SK-N-SH treated with all-trans-retinoic acid at 6 μM for 48 hours (cell line): ENCODE data around the gene NNAT.

ENCODE experiments used
- ATAC-seq: fragments of 200-7000 bp; cut with Tn5 transposase; 3 replicates; pipeline ENCODE4 v1.9.1; 2020; ENCODE audit warnings: mild to moderate bottlenecking, moderate library complexity
- ARNTL ChIP-seq: fragments of 450-650 bp; formaldehyde crosslinking; IDR thresholded peaks from 2 replicates; pipeline ENCODE4 v1.5.0; 2020; ENCODE audit warnings: low read depth, mild to moderate bottlenecking, moderate library complexity, borderline replicate concordance
- BACH2 ChIP-seq: fragments of 250-450 bp; sonication (Bioruptor Pico); IDR thresholded peaks from 2 replicates; pipeline ENCODE4 v1.9.0; 2021; ENCODE audit warnings: mild to moderate bottlenecking, borderline replicate concordance
- CSDC2 ChIP-seq: fragments of 250-450 bp; sonication (Bioruptor Pico); IDR thresholded peaks from 2 replicates; pipeline ENCODE4 v1.5.0; 2020; ENCODE audit warnings: mild to moderate bottlenecking, moderate library complexity
- CSRNP3 ChIP-seq: fragments of 250-450 bp; sonication (Bioruptor Pico); IDR thresholded peaks from 2 replicates; pipeline ENCODE4 v1.5.1; 2021; ENCODE audit warnings: mild to moderate bottlenecking, moderate library complexity
- ESRRG ChIP-seq: fragments of 250-450 bp; sonication (Bioruptor Pico); IDR thresholded peaks from 2 replicates; pipeline ENCODE4 v1.6.1; 2021; ENCODE audit warnings: mild to moderate bottlenecking
- GLIS3 ChIP-seq: fragments of 250-450 bp; sonication (Bioruptor Pico); IDR thresholded peaks from 2 replicates; pipeline ENCODE4 v1.5.0; 2020; ENCODE audit warnings: mild to moderate bottlenecking, moderate library complexity
- ISL1 ChIP-seq: fragments of 250-450 bp; sonication (Bioruptor Pico); IDR thresholded peaks from 2 replicates; pipeline ENCODE4 v2.1.2; 2022; ENCODE audit warnings: mild to moderate bottlenecking, moderate library complexity
- OSR1 ChIP-seq: fragments of 250-450 bp; sonication (Bioruptor Pico); IDR thresholded peaks from 2 replicates; pipeline ENCODE4 v1.8.0; 2022; ENCODE audit warnings: moderate library complexity, mild to moderate bottlenecking, inconsistent platforms
- PPARA ChIP-seq: fragments of 250-450 bp; sonication (Bioruptor Pico); IDR thresholded peaks from 2 replicates; pipeline ENCODE4 v1.5.0; 2020; ENCODE audit warnings: mild to moderate bottlenecking, borderline replicate concordance
- SNAI2 ChIP-seq: fragments of 250-450 bp; sonication (Bioruptor Pico); IDR thresholded peaks from 2 replicates; pipeline ENCODE4 v1.5.0; 2020; ENCODE audit warnings: mild to moderate bottlenecking, moderate library complexity
- TCF4 ChIP-seq: fragments of 250-450 bp; sonication (Bioruptor Pico); IDR thresholded peaks from 2 replicates; pipeline ENCODE4 v1.8.0; 2021; ENCODE audit warnings: mild to moderate bottlenecking, moderate library complexity, borderline replicate concordance
- TSHZ2 ChIP-seq: fragments of 250-450 bp; sonication (Bioruptor Pico); IDR thresholded peaks from 2 replicates; pipeline ENCODE4 v1.5.0; 2020; ENCODE audit warnings: mild to moderate bottlenecking, moderate library complexity
- ZC3H10 ChIP-seq: fragments of 250-450 bp; sonication (Bioruptor Pico); IDR thresholded peaks from 2 replicates; pipeline ENCODE4 v1.5.1; 2021; ENCODE audit warnings: mild to moderate bottlenecking, moderate library complexity
- ZFP3 ChIP-seq: fragments of 250-450 bp; sonication (Bioruptor Pico); IDR thresholded peaks from 2 replicates; pipeline ENCODE4 v1.5.0; 2020; ENCODE audit warnings: mild to moderate bottlenecking, moderate library complexity
- ZFP30 ChIP-seq: fragments of 450-650 bp; formaldehyde crosslinking; IDR thresholded peaks from 2 replicates; pipeline ENCODE4 v1.5.0; 2022; ENCODE audit warnings: mild to moderate bottlenecking, moderate library complexity
- ZNF565 ChIP-seq: fragments of 450-650 bp; formaldehyde crosslinking; conservative IDR thresholded peaks from 2 replicates; pipeline ENCODE4 v1.5.0; 2020; ENCODE audit warnings: low read depth, mild to moderate bottlenecking, moderate library complexity
- ZNF70 ChIP-seq: fragments of 450-650 bp; formaldehyde crosslinking; IDR thresholded peaks from 2 replicates; pipeline ENCODE4 v1.5.0; 2020; ENCODE audit warnings: mild to moderate bottlenecking, moderate library complexity
- ZNF8 ChIP-seq: fragments of 450-650 bp; formaldehyde crosslinking; IDR thresholded peaks from 2 replicates; pipeline ENCODE4 v1.5.0; 2020; ENCODE audit warnings: mild to moderate bottlenecking, moderate library complexity
- TF ChIP-seq, protein P1 (sequence below): fragments of 250-450 bp; sonication (Bioruptor Pico); IDR thresholded peaks from 2 replicates; pipeline ENCODE4 v1.5.1; 2020; ENCODE audit warnings: low read depth, mild to moderate bottlenecking, moderate library complexity
- TF ChIP-seq, protein P2 (sequence below): fragments of 250-450 bp; sonication (Bioruptor Pico); IDR thresholded peaks from 2 replicates; pipeline ENCODE4 v1.8.0; 2020; ENCODE audit warnings: mild to moderate bottlenecking, moderate library complexity, borderline replicate concordance

Gene NNAT

DNA sequence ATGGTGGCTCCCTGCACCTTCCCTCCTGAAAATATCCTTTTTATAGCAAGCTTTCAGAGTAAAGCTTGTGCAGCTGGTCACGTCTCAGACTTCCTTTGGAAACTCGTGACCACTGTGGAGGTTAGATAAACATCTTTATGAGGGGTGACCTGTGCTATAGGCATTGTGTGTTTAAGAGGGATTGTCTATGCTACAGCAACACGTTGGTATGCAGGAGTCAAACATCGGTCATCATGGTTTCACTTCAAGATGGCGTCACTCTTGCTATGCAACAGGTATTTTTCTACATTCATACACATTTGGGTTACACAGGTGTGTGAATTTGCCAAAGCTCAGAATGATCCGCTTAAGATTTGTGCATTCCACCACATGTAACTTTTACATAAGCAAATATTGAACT, 21.2 kb downstream of the NNAT start:
- TF ChIP-seq, protein P1, sequence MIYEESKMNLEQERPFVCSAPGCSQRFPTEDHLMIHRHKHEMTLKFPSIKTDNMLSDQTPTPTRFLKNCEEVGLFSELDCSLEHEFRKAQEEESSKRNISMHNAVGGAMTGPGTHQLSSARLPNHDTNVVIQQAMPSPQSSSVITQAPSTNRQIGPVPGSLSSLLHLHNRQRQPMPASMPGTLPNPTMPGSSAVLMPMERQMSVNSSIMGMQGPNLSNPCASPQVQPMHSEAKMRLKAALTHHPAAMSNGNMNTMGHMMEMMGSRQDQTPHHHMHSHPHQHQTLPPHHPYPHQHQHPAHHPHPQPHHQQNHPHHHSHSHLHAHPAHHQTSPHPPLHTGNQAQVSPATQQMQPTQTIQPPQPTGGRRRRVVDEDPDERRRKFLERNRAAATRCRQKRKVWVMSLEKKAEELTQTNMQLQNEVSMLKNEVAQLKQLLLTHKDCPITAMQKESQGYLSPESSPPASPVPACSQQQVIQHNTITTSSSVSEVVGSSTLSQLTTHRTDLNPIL (CRISPR knock-in tag) = no peak
- TF ChIP-seq OSR1 (CRISPR knock-in tag) = no peak
- TF ChIP-seq ZFP30 = no peak
- no peak for TF ChIP-seq GLIS3 (CRISPR knock-in tag)
- TF ChIP-seq ESRRG (CRISPR knock-in tag) = no peak
- no peak for TF ChIP-seq ARNTL (CRISPR knock-in tag)
- no peak for TF ChIP-seq ISL1 (CRISPR knock-in tag)
- TF ChIP-seq ZFP3 (CRISPR knock-in tag) = no peak
- no peak for TF ChIP-seq BACH2 (CRISPR knock-in tag)
- TF ChIP-seq ZNF8 = no peak
- TF ChIP-seq ZNF565 (CRISPR knock-in tag) = no peak
- TF ChIP-seq CSRNP3 (CRISPR knock-in tag) = no peak
- TF ChIP-seq ZNF70 (CRISPR knock-in tag) = no peak
- no peak for TF ChIP-seq TSHZ2
- TF ChIP-seq TCF4 (CRISPR knock-in tag) = no peak
- TF ChIP-seq, protein P2, sequence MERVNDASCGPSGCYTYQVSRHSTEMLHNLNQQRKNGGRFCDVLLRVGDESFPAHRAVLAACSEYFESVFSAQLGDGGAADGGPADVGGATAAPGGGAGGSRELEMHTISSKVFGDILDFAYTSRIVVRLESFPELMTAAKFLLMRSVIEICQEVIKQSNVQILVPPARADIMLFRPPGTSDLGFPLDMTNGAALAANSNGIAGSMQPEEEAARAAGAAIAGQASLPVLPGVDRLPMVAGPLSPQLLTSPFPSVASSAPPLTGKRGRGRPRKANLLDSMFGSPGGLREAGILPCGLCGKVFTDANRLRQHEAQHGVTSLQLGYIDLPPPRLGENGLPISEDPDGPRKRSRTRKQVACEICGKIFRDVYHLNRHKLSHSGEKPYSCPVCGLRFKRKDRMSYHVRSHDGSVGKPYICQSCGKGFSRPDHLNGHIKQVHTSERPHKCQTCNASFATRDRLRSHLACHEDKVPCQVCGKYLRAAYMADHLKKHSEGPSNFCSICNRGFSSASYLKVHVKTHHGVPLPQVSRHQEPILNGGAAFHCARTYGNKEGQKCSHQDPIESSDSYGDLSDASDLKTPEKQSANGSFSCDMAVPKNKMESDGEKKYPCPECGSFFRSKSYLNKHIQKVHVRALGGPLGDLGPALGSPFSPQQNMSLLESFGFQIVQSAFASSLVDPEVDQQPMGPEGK = no peak
- no peak for TF ChIP-seq ZC3H10 (CRISPR knock-in tag)
- TF ChIP-seq PPARA (CRISPR knock-in tag) = no peak
- TF ChIP-seq CSDC2 (CRISPR knock-in tag) = no peak
- TF ChIP-seq, all 23 proteins: peak for 0
- ATAC-seq = no peak

DNA sequence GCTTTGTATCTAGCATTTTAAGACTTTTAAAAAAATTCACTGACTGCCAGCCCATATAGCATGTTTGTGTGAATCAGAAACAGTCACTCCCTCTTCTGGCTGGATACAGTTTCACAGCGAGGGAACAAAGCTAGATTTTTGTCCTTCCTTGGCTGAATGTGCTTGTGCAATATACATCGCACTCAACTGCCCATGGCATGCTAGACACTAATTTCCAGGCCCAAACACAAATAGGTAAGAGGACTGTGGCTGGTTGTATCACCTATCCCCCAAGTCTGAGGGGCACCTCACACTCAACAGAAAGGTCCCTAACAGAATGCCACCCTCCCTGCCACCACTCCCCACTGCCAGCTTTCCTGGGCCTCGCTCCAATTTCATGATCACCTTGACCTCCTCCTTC, 22.8 kb downstream of the NNAT start:
- peak; percentile 81 for ATAC-seq
- TF ChIP-seq CSRNP3 (CRISPR knock-in tag) (no peak), ZFP30 (no peak), TSHZ2 (no peak), ZFP3 (CRISPR knock-in tag) (no peak), OSR1 (CRISPR knock-in tag) (no peak), ZNF8 (no peak), PPARA (CRISPR knock-in tag) (no peak), ESRRG (CRISPR knock-in tag) (no peak), SNAI2 (CRISPR knock-in tag) (no peak), ARNTL (CRISPR knock-in tag) (no peak), ISL1 (CRISPR knock-in tag) (no peak)
- TF ChIP-seq, protein P2 = no peak
